GM12878 (cell line): ENCODE results near the gene GRAMD2B. TPM values are rescaled to one million over a fixed set of nuclear protein-coding genes. Genes with fewer than 3 reads are reported as not detected.

Experiments used
- CUX1 ChIP-seq: IDR thresholded peaks from 2 replicates; pipeline ENCODE4 v1.6.1; 2012; ENCODE audit warnings: improper control_type of control experiment, low read depth, low read length; ENCODE audit not compliant: insufficient replicate concordance
- E2F4 ChIP-seq: IDR thresholded peaks from 2 replicates; pipeline ENCODE4 v1.6.1; 2012; ENCODE audit warnings: low read depth, low read length, improper control_type of control experiment
- NR2F1 ChIP-seq: fragments of 450-650 bp; conservative IDR thresholded peaks from 2 replicates; pipeline ENCODE4 v1.6.1; 2017; ENCODE audit warnings: mild to moderate bottlenecking
- SREBF2 ChIP-seq: IDR thresholded peaks from 2 replicates; pipeline ENCODE4 v1.6.1; 2012; ENCODE audit warnings: mild to moderate bottlenecking, low read length
- ZNF217 ChIP-seq: fragments of 450-650 bp; IDR thresholded peaks from 2 replicates; pipeline ENCODE4 v1.6.1; 2017; ENCODE audit warnings: antibody characterized with exemption, mild to moderate bottlenecking
- polyA plus RNA-seq, 11 experiments: library from polyadenylated mRNA; depleted of rRNA in 4 of 11; unstranded in 6 of 11; stranded (reverse) in 5 of 11; fragments of >200 nt; fragmentation: Nextera tagmentation in 4 of 11; fragmentation: Illumina TruSeq in 1 of 11; extraction: Ambion mirVana in 4 of 11; extraction: Trizol in 1 of 11; gene quantifications; 1 replicate in 1 of 11; 2 replicates in 10 of 11; pipeline versions ENCODE4 v1.2.1 to v1.2.3, GENCODE V29; 2011 to 2016; ENCODE audit warnings: inconsistent platforms in 2 of 11, missing spikeins in 2 of 11, low read depth in 1 of 11
- total RNA-seq, 4 experiments: library from RNA; depleted of rRNA in 3 of 4; stranded (reverse); fragments of >200 nt in 3 of 4; fragmentation: Illumina TruSeq in 1 of 4; extraction: Trizol in 1 of 4; gene quantifications; 2 replicates each; pipeline versions ENCODE4 v1.2.1 to v1.2.3, GENCODE V29; 2013 to 2021
- TF ChIP-seq, protein P1 (sequence below): fragments of 450-650 bp; IDR thresholded peaks from 2 replicates; pipeline ENCODE4 v1.6.1; 2016; ENCODE audit warnings: mild to moderate bottlenecking, moderate library complexity, borderline replicate concordance

Gene GRAMD2B
- total and polyA plus RNA-seq, 10 of the 15 experiments (the other 5 are each of a cell fraction or from before 2014, with no cell fraction given): 1.9 to 21.5 (median 8.4) TPM

GRCh38 chr5:126422994-126423788 lies at the start of gene GRAMD2B (continued):
- TF ChIP-seq, protein P1, sequence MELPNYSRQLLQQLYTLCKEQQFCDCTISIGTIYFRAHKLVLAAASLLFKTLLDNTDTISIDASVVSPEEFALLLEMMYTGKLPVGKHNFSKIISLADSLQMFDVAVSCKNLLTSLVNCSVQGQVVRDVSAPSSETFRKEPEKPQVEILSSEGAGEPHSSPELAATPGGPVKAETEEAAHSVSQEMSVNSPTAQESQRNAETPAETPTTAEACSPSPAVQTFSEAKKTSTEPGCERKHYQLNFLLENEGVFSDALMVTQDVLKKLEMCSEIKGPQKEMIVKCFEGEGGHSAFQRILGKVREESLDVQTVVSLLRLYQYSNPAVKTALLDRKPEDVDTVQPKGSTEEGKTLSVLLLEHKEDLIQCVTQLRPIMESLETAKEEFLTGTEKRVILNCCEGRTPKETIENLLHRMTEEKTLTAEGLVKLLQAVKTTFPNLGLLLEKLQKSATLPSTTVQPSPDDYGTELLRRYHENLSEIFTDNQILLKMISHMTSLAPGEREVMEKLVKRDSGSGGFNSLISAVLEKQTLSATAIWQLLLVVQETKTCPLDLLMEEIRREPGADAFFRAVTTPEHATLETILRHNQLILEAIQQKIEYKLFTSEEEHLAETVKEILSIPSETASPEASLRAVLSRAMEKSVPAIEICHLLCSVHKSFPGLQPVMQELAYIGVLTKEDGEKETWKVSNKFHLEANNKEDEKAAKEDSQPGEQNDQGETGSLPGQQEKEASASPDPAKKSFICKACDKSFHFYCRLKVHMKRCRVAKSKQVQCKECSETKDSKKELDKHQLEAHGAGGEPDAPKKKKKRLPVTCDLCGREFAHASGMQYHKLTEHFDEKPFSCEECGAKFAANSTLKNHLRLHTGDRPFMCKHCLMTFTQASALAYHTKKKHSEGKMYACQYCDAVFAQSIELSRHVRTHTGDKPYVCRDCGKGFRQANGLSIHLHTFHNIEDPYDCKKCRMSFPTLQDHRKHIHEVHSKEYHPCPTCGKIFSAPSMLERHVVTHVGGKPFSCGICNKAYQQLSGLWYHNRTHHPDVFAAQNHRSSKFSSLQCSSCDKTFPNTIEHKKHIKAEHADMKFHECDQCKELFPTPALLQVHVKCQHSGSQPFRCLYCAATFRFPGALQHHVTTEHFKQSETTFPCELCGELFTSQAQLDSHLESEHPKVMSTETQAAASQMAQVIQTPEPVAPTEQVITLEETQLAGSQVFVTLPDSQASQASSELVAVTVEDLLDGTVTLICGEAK: no peak; the same call in 1 of the 2 replicates
- no peak for TF ChIP-seq E2F4
- TF ChIP-seq CUX1: no peak
- no peak for TF ChIP-seq SREBF2
- no peak for TF ChIP-seq ZNF217
- TF ChIP-seq NR2F1: no peak
